IMR-90 (cell line): Measurements from ENCODE around the gene C1QL2. TPM values are rescaled to one million over a fixed set of nuclear protein-coding genes. Genes with fewer than 3 reads are reported as not detected.

Experiments used
- ATAC-seq: fragments of 200-7000 bp; cut with Tn5 transposase; 2 replicates; pipeline ENCODE4 v1.9.1; 2020; ENCODE audit warnings: low read depth, mild to moderate bottlenecking, moderate library complexity
- BruUV-seq: library from RNA; stranded (reverse); fragments of 400-500 nt; replicated peaks from 2 replicates; lab custom pipeline; 2021; lab: Mats Ljungman, UMichigan
- CTCF ChIA-PET: fragments of 300-600 bp; formaldehyde crosslinking; extraction: SDS; loops from one replicate; lab custom pipeline; 2021; ENCODE audit warnings: antibody characterized with exemption; lab: Yijun Ruan, JAX
- POLR2A ChIA-PET: fragments of 300-600 bp; sonication (Branson Sonifier 250); formaldehyde crosslinking; loops from one replicate; lab custom pipeline; 2022; ENCODE audit warnings: antibody characterized with exemption; ENCODE audit not compliant: unreplicated experiment; lab: Charles Lee
- DNase-seq: peaks from one replicate; pipeline ENCODE4 v3.0.0; 2013
- H2AFZ ChIP-seq: replicated peaks from 2 replicates; pipeline ENCODE3; 2013; ENCODE audit warnings: low read length, mild to moderate bottlenecking; ENCODE audit not compliant: poor library complexity
- H2AK5ac ChIP-seq: 2 replicates; pipeline ENCODE4 v1.6.1; 2013; ENCODE audit warnings: low read depth, low read length, inconsistent platforms
- H2AK9ac ChIP-seq: replicated peaks from 2 replicates; pipeline ENCODE3; 2013; ENCODE audit warnings: mild to moderate bottlenecking, low read depth, low read length, moderate library complexity; ENCODE audit not compliant: poor library complexity
- H2BK120ac ChIP-seq: 2 replicates; pipeline ENCODE4 v1.6.1; 2013; ENCODE audit warnings: low read depth, low read length, inconsistent platforms
- H2BK15ac ChIP-seq: 3 replicates; pipeline ENCODE4 v1.6.1; 2013; ENCODE audit warnings: low read depth, low read length, inconsistent platforms
- H2BK20ac ChIP-seq: 2 replicates; pipeline ENCODE4 v1.6.1; 2013; ENCODE audit warnings: low read depth, mild to moderate bottlenecking, inconsistent platforms, low read length, moderate library complexity
- H2BK5ac ChIP-seq: 2 replicates; pipeline ENCODE4 v1.6.1; 2013; ENCODE audit warnings: mild to moderate bottlenecking, low read depth, low read length, inconsistent platforms; ENCODE audit not compliant: poor library complexity, severe bottlenecking
- H3K14ac ChIP-seq: replicated peaks from 2 replicates; pipeline ENCODE4 v1.6.1; 2013; ENCODE audit warnings: low read depth, low read length, inconsistent platforms
- H3K18ac ChIP-seq: 2 replicates; pipeline ENCODE4 v1.6.1; 2013; ENCODE audit warnings: low read depth, low read length, control low read depth
- H3K23ac ChIP-seq: 2 replicates; pipeline ENCODE4 v1.6.1; 2013; ENCODE audit warnings: low read depth, low read length, inconsistent platforms
- H3K27ac ChIP-seq: 2 replicates; pipeline ENCODE4 v1.5.1; 2013; ENCODE audit warnings: mild to moderate bottlenecking, control low read depth, low read length; ENCODE audit not compliant: insufficient read depth
- H3K27me3 ChIP-seq: 2 replicates; pipeline ENCODE4 v1.6.1; 2013; ENCODE audit warnings: low read length; ENCODE audit not compliant: control insufficient read depth, insufficient read depth
- H3K36me3 ChIP-seq: 2 replicates; pipeline ENCODE4 v1.6.1; 2013; ENCODE audit warnings: low read length, mixed read lengths; ENCODE audit not compliant: control insufficient read depth, insufficient read depth
- H3K4ac ChIP-seq: 2 replicates; pipeline ENCODE4 v1.6.1; 2013; ENCODE audit warnings: low read depth, low read length, inconsistent platforms
- H3K4me1 ChIP-seq: 2 replicates; pipeline ENCODE4 v1.6.1; 2013; ENCODE audit warnings: low read length, mixed read lengths; ENCODE audit not compliant: control insufficient read depth, insufficient read depth
- H3K4me2 ChIP-seq: 2 replicates; pipeline ENCODE4 v1.6.1; 2013; ENCODE audit warnings: low read depth, mild to moderate bottlenecking, control low read depth, low read length, moderate library complexity
- H3K4me3 ChIP-seq: 2 replicates; pipeline ENCODE4 v1.5.1; 2013; ENCODE audit warnings: low read depth, mild to moderate bottlenecking, control low read depth, low read length, moderate library complexity; ENCODE audit not compliant: insufficient read depth
- H3K56ac ChIP-seq: 2 replicates; pipeline ENCODE4 v1.6.1; 2013; ENCODE audit warnings: low read length, inconsistent platforms; ENCODE audit not compliant: insufficient read depth; ENCODE audit errors: extremely low read depth
- H3K79me1 ChIP-seq, 2 experiments: 2 replicates each; pipeline ENCODE4 v1.6.1; 2013; ENCODE audit warnings: low read length in 2 of 2, inconsistent platforms in 1 of 2, low read depth in 1 of 2
- H3K9ac ChIP-seq: 2 replicates; pipeline ENCODE4 v1.6.1; 2013; ENCODE audit warnings: low read depth, low read length, control low read depth
- H3K9me1 ChIP-seq: 2 replicates; pipeline ENCODE4 v1.6.1; 2013; ENCODE audit warnings: low read length, inconsistent platforms; ENCODE audit not compliant: insufficient read depth
- H3K9me3 ChIP-seq: 2 replicates; pipeline ENCODE4 v1.6.1; 2013; ENCODE audit warnings: low read length; ENCODE audit not compliant: control insufficient read depth, insufficient read depth
- H4K20me1 ChIP-seq: 2 replicates; pipeline ENCODE4 v1.6.1; 2013; ENCODE audit warnings: low read length, inconsistent platforms; ENCODE audit not compliant: insufficient read depth
- H4K5ac ChIP-seq: 2 replicates; pipeline ENCODE4 v1.6.1; 2013; ENCODE audit warnings: mild to moderate bottlenecking, low read depth, low read length, control low read depth
- H4K8ac ChIP-seq, 2 experiments: 2 replicates each; pipeline ENCODE4 v1.6.1; 2013; ENCODE audit warnings: low read depth in 2 of 2, low read length in 2 of 2, control low read depth in 1 of 2, inconsistent platforms in 1 of 2
- H4K91ac ChIP-seq: 2 replicates; pipeline ENCODE4 v1.6.1; 2013; ENCODE audit warnings: low read depth, low read length, inconsistent platforms; ENCODE audit not compliant: insufficient read depth
- BHLHE40 ChIP-seq: fragments of 150-350 bp; IDR thresholded peaks from 2 replicates; pipeline ENCODE4 v1.6.1; 2016; ENCODE audit warnings: mild to moderate bottlenecking, low read depth, low read length
- CEBPB ChIP-seq: IDR thresholded peaks from 2 replicates; pipeline ENCODE4 v1.6.1; 2012; ENCODE audit warnings: low read depth, low read length, improper control_type of control experiment
- CHD1 ChIP-seq: IDR thresholded peaks from 2 replicates; pipeline ENCODE4 v1.6.1; 2012; ENCODE audit warnings: low read depth, low read length, improper control_type of control experiment
- CTCF ChIP-seq: conservative IDR thresholded peaks from 2 replicates; pipeline ENCODE4 v1.5.1; 2012; ENCODE audit warnings: mild to moderate bottlenecking, low read depth, low read length, improper control_type of control experiment
- FOS ChIP-seq: fragments of 150-350 bp; IDR thresholded peaks from 2 replicates; pipeline ENCODE4 v1.6.1; 2016; ENCODE audit warnings: low read depth, low read length
- MAFK ChIP-seq: IDR thresholded peaks from 2 replicates; pipeline ENCODE4 v1.6.1; 2012; ENCODE audit warnings: low read depth, low read length, improper control_type of control experiment
- MAZ ChIP-seq: IDR thresholded peaks from 2 replicates; pipeline ENCODE4 v1.6.1; 2012; ENCODE audit warnings: low read depth, mild to moderate bottlenecking, low read length, improper control_type of control experiment, moderate library complexity, borderline replicate concordance
- MXI1 ChIP-seq: IDR thresholded peaks from 2 replicates; pipeline ENCODE4 v1.6.1; 2012; ENCODE audit warnings: low read depth, mild to moderate bottlenecking, low read length, moderate library complexity, borderline replicate concordance
- NFE2L2 ChIP-seq: fragments of 150-350 bp; IDR thresholded peaks from 2 replicates; pipeline ENCODE4 v1.6.1; 2016; ENCODE audit warnings: low read depth, mild to moderate bottlenecking, low read length
- POLR2A ChIP-seq: IDR thresholded peaks from 2 replicates; pipeline ENCODE4 v1.6.1; 2012; ENCODE audit warnings: mild to moderate bottlenecking, low read depth, low read length
- RAD21 ChIP-seq: IDR thresholded peaks from 2 replicates; pipeline ENCODE4 v1.6.1; 2012; ENCODE audit warnings: low read length, improper control_type of control experiment
- RCOR1 ChIP-seq: IDR thresholded peaks from 2 replicates; pipeline ENCODE4 v1.6.1; 2012; ENCODE audit warnings: mild to moderate bottlenecking, low read length, improper control_type of control experiment; ENCODE audit not compliant: insufficient replicate concordance
- RFX5 ChIP-seq: IDR thresholded peaks from 2 replicates; pipeline ENCODE4 v1.8.0; 2012; ENCODE audit warnings: low read depth, mild to moderate bottlenecking, low read length, moderate library complexity
- SMC3 ChIP-seq: fragments of 150-350 bp; IDR thresholded peaks from 2 replicates; pipeline ENCODE4 v1.6.1; 2016; ENCODE audit warnings: low read depth, mild to moderate bottlenecking, antibody characterized with exemption, low read length, moderate library complexity
- USF2 ChIP-seq: fragments of 150-350 bp; IDR thresholded peaks from 2 replicates; pipeline ENCODE4 v1.6.1; 2017; ENCODE audit warnings: mild to moderate bottlenecking, antibody characterized with exemption, low read length, low read depth
- WGBS, 2 experiments: methylation state at CpG; one replicate each; pipeline versions ENCODE4 v1.1.5 to v1.1.7; 2013; ENCODE audit warnings: missing lambda C conversion rate in 2 of 2; ENCODE audit not compliant: insufficient read length in 1 of 2; ENCODE audit errors: extremely low coverage in 2 of 2; 5-methylcytosine and 5-hydroxymethylcytosine counted together
- dilution Hi-C: fragments of 300-500 bp; cut with HindIII; formaldehyde crosslinking; loops from one replicate; pipeline ENCODE4 v1.14.3; 2018; ENCODE audit warnings: low sequenced_read_pairs; ENCODE audit not compliant: unreplicated experiment
- in situ Hi-C: fragments of 300-500 bp; cut with MboI; formaldehyde crosslinking; loops from 3 replicates; pipeline ENCODE4 v1.14.3; 2019; ENCODE audit warnings: low sequenced_read_pairs, inconsistent platforms, mixed read lengths
- intact Hi-C: fragments of 100-400 bp; cut with micrococcal nuclease; formaldehyde crosslinking; loops from 2 replicates; pipeline ENCODE4 v1.10.0; 2022
- polyA plus RNA-seq, 3 experiments: library from polyadenylated mRNA; depleted of rRNA; stranded (reverse); fragments of >200 nt; gene quantifications; 2 replicates each; pipeline ENCODE4 v1.2.3, GENCODE V29; 2012; ENCODE audit warnings: low replicate concordance in 1 of 3
- total RNA-seq: library from RNA; depleted of rRNA; stranded (reverse); fragments of >200 nt; gene quantifications from 2 replicates; pipeline ENCODE4 v1.2.3, GENCODE V29; 2012
- TF ChIP-seq, protein P1 (sequence below): fragments of 150-350 bp; IDR thresholded peaks from 2 replicates; pipeline ENCODE4 v1.6.1; 2016; ENCODE audit warnings: low read depth, mild to moderate bottlenecking, low read length, moderate library complexity, borderline replicate concordance

C1QL2 gene
- total and polyA plus RNA-seq, 2 of the 4 experiments (the other 2 are of a cell fraction) = not detected

DNA sequence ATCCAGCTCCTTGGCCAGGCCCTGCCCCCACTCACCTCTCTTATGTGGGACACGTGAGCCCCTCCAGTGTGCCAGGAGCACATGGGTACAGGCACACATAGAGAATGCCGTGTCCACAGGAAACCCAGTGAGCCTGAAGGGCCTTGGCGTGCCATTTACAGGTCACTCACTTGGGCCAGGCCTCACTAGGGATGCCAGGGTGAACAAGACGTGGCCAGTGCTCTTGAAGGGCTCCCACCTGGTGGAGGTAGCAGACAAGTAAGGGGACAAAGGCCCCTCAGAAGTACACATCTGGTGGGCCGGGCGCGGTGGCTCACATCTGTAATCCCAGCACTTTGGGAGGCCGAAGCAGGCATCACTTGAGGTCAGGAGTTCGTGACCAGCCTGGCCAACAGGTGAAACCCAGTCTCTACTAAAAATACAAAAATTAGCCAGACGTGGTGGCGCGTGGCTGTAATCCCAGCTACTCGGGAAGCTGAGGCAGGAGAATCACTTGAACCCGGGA, 15.1 kb upstream of the C1QL2 start:
- Histone ChIP-seq H2BK15ac (no peak overlapping the region), H3K79me1 (no peaks in the 10 kb centered on the region), H2AFZ (no peak overlapping the region), H3K9ac (no peak overlapping the region), H2AK5ac (no peak overlapping the region), H3K9me3 (no peaks in the 10 kb centered on the region), H2AK9ac (peak overlapping the region; percentile 55), H2BK120ac (no peak overlapping the region), H3K36me3 (no peaks in the 10 kb centered on the region), H3K4ac (no peak overlapping the region), H2BK20ac (no peak overlapping the region), H3K9me1 (no peaks in the 10 kb centered on the region), H3K18ac (no peak overlapping the region), H3K4me3 (no peak overlapping the region), H3K56ac (no peak overlapping the region), H3K27ac (no peak overlapping the region), H2BK5ac (no peak overlapping the region), H3K23ac (no peak overlapping the region), H3K4me1 (no peaks in the 10 kb centered on the region), H4K91ac (no peak overlapping the region), H4K20me1 (no peaks in the 10 kb centered on the region), H3K27me3 (peaks cover 13% of the 10 kb centered on the region; the same call in 1 of the 2 replicates), H4K8ac (no peak overlapping the region), H3K14ac (no peak overlapping the region), H4K5ac (no peak overlapping the region), H3K4me2 (no peak overlapping the region)
- no TSS peak for BruUV-seq
- intact Hi-C loops (no loop called here), dilution Hi-C loops (no loop called here), in situ Hi-C loops (loop anchor here (25.0 kb wide), 1 partner anchor 89 kb away; no protein-coding TSS in a partner anchor)
- DNase-seq (no peak), ATAC-seq (no peak)
- CTCF ChIA-PET = no interaction called here
- POLR2A ChIA-PET = no interaction called here
- WGBS, 2 experiments = 83% methylated on average over 1 of the region's 14 CpGs; no CpG with 5 or more reads in 1 of the 2 experiments
- TF ChIP-seq MAFK = no peak
- no peak for TF ChIP-seq SMC3
- TF ChIP-seq NFE2L2 = no peak
- no peak for TF ChIP-seq CHD1
- no peak for TF ChIP-seq POLR2A
- TF ChIP-seq BHLHE40 = no peak
- no peak for TF ChIP-seq RCOR1
- no peak for TF ChIP-seq RFX5
- no peak for TF ChIP-seq RAD21
- no peak for TF ChIP-seq MXI1
- TF ChIP-seq CTCF = no peak
- TF ChIP-seq USF2 = no peak
- TF ChIP-seq, protein P1, sequence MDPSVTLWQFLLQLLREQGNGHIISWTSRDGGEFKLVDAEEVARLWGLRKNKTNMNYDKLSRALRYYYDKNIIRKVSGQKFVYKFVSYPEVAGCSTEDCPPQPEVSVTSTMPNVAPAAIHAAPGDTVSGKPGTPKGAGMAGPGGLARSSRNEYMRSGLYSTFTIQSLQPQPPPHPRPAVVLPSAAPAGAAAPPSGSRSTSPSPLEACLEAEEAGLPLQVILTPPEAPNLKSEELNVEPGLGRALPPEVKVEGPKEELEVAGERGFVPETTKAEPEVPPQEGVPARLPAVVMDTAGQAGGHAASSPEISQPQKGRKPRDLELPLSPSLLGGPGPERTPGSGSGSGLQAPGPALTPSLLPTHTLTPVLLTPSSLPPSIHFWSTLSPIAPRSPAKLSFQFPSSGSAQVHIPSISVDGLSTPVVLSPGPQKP = no peak
- no peak for TF ChIP-seq FOS
- no peak for TF ChIP-seq CEBPB
- TF ChIP-seq MAZ = no peak
